Cerebellar nuclear complex (tissue), 1 donor: ENCODE data around the gene HEATR5A.
"Not testable (repeated sequence)": the region's sequence is repeated elsewhere in the genome, so short reads cannot be mapped to it uniquely, and the experiment has no call there.

Experiments used
- DNase-seq, 2 experiments: peaks; one replicate each; lab custom pipeline; 2025; lab: John Stamatoyannopoulos, UW

HEATR5A gene

GRCh38 chr14:31280871-31281220, 139.5 kb downstream of the HEATR5A start:
- no peak for DNase-seq

- DNase-seq = no peak
Measured at GRCh38 chr14:31280132-31280870, 140.0 kb downstream of the HEATR5A start.

- no peak for DNase-seq
Measured at GRCh38 chr14:31278883-31279282, 141.5 kb downstream of the HEATR5A start.

DNA sequence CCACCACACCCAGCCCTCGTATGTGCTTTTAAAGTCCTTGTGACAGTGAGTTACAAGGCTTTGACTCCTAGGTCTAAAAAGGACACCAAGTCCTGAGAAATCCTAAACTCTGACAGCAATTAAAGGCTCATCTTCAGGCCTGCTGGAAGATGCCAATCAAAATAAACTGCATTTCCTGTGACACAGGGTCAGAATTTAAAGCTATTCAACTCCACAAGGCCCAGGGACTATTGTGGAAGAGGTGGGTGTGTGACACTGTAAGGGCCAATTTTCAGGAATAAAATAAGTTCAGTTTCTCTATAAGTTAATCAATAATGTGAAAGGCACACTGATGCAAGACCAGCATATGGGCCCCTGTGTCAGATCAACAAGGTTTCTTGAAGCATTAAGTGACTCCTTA, 143.3 kb downstream of the HEATR5A start:
- no peak for DNase-seq

DNA sequence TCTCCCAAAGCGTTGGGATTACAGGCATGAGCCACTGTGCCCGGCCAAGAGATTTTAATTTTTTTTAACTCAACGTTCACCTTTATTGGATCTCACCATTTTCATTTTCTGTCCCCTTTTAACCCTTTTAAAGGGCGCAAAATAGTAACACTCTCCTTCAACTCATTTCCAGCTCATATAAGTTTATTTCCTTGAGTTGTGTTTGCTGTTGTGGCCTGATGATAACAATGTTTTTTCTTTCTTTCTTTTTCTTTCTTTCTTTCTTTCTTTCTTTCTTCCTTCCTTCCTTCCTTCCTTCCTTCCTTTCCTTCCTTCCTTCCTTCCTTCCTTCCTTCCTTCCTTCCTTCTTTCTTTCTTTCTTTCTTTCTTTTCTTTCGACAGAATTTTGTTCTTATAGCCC, 143.9 kb downstream of the HEATR5A start:
- DNase-seq = not testable (repeated sequence)

- DNase-seq = no peak
Measured at GRCh38 chr14:31275731-31276130, 144.6 kb downstream of the HEATR5A start.

- DNase-seq = no peak
Measured at GRCh38 chr14:31271648-31272047, 148.7 kb downstream of the HEATR5A start.

DNA sequence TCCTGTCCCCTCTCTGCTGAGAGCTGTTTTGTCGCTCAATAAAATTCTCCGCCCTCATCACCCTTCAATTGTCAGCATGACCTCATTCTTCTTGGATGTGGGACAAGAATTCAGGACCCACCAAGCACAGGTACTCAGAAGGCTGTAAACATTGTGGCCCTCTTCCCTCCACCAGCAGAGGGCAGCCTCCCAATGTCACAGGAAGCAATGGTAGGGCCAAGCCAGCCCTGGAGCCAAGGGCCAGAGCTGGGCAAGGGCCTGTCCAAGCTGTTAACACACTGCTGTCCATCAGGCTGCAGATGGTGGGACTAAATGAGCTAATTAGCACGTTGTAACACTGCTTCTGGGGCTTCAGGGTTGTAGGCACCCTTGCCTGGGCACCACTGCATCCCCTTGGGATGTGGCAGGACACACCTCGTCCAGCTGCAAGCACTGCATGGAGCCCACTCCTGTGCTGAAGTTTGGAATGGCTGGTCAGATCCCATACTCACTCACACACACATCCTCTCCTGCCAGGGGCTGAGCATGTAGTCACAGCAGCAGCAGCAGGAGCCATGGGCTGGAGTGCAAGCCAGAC, 150.1 kb downstream of the HEATR5A start:
- DNase-seq = no peak

GRCh38 chr14:31269634-31270195, 150.6 kb downstream of the HEATR5A start:
- DNase-seq = no peak

DNA sequence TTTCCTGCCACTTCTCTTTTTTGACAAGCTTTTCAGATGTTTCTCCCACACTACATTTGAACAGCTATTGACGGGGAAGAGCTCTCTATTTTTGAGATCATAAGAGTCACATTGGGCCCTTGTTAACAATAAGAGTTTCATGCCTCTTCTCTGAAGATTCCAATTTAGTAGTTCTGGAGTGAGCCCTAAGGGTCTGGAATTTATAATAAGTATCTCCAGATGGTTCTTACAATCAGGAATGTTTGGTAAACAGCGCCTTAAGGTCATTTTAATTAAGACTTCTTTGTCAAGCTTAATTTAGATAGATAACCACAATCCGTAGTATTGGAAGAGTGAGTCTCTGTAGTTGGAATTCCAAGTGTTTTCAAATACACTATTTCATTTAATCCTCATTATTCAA, 152.1 kb downstream of the HEATR5A start:
- DNase-seq = no peak

GRCh38 chr14:31266437-31267331, 153.7 kb downstream of the HEATR5A start:
- no peak for DNase-seq

DNA sequence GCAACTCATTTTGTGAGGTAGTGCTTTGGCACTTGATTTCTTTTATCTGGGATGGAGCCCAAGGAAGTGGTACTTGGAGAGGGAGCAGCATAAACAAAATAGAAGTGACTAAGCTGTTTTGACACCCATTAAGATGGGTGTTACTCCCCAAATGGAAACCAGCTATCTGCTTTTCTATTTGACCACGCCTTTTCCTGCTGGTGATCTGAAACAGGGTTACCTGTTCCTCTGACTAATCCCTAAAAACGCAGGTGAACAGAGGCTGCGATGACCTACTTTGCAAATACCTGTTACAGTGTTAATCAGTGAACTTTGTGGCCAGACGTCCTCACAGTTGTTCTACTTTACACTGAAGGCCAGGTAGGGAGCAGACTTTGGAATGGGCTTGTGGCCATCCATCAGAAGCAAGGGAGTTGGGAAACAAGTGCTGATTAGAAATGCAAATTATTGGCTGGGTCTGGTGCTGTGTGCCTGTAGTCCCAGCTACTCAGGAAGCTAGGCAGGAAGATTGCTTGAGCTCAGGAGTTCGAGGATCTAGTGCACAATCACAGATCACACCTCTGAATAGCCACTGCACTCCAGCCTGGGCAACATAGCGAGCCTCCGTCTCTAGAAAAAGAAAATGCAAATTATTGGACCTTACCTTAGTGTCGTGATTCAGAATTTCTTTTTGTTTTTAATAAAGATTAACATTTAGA, 154.5 kb downstream of the HEATR5A start:
- no peak for DNase-seq

GRCh38 chr14:31263485-31264133, 156.7 kb downstream of the HEATR5A start:
- DNase-seq = no peak

DNA sequence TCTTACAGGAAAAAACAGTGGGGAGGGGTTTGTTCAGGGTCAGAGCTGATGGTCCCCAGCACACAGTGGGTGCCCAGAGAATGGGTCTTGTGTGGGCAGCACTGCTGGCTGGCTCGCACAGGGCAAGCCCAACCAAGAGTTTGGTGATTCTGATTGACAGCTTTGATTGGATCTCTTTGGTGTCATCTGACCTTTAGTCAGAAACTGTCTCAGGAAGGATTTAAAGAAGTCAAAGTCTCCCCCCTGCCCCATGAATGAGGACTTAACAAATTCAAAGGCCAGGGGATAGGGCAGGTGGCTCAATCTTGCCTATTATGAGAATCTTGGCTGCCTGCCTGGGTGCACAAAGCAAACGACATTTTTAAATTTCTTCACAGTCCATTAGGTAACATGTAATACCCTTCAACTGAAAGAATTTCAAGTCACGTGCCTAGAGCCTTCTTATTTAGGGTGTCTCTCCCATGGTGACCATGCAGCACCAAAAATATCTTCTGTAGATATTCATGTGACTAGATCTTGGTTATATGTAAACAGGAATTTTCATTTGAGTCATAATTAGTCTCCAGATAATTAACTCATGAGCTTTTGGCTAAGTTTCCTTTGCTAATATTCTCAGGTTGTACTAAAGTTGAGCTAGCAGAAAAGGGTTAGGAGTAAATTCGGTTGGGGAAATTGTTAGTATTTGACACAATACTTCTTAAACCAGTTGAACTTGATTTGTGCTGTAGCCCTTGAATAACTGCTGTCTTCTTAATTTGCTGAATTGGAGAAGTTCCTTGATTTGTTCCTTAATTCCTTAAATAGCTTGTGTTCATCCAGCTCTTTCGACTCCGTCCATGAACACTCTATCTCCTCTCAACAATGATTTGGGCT, 158.3 kb downstream of the HEATR5A start:
- DNase-seq = no peak

DNA sequence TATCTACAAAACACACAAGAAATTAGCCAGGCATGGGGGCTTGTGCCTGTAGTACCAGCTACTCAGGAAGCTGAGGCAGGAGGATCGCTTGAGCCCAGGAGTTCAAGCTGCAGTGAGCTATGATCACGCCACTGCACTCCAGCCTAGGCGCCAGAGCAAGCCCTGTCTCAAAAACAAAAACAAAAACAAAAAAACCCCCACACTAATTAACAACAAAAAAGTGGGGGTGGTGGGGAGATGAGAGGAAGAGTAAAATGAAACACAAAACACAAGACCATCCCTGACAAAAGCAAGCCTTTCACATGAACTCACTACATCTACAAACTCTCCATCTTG, 158.9 kb downstream of the HEATR5A start:
- no peak for DNase-seq

GRCh38 chr14:31259040-31259435, 161.3 kb downstream of the HEATR5A start:
- DNase-seq = not testable (repeated sequence)

DNA sequence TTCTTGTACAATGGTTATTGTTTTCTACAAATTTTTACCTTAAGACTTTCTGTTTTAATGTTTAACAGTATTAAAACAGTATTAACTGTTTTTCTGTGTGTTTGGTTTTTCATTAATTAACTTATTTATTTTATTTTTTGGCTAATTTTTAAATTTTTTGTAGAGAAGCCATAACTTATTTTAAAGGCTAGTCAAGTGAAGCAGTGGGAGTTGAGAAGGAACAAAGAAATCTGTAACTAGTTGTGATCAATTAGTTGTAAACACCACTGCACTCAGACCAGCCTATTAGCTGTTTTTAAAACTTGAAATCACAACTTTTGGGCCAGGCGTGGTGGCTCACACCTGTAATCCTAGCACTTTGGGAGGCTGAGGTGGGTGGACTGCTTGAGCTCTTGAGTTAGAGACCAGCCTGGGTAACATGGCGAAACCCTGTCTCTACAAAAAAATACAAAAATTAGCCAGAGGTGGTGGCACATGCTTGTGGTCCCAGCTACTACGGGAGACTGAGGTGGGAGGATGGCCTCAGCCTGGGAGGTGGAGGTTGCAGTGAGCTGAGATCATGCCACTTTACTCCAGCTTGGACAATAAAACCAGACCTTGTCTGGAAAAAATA, 161.8 kb downstream of the HEATR5A start:
- DNase-seq = no peak

DNA sequence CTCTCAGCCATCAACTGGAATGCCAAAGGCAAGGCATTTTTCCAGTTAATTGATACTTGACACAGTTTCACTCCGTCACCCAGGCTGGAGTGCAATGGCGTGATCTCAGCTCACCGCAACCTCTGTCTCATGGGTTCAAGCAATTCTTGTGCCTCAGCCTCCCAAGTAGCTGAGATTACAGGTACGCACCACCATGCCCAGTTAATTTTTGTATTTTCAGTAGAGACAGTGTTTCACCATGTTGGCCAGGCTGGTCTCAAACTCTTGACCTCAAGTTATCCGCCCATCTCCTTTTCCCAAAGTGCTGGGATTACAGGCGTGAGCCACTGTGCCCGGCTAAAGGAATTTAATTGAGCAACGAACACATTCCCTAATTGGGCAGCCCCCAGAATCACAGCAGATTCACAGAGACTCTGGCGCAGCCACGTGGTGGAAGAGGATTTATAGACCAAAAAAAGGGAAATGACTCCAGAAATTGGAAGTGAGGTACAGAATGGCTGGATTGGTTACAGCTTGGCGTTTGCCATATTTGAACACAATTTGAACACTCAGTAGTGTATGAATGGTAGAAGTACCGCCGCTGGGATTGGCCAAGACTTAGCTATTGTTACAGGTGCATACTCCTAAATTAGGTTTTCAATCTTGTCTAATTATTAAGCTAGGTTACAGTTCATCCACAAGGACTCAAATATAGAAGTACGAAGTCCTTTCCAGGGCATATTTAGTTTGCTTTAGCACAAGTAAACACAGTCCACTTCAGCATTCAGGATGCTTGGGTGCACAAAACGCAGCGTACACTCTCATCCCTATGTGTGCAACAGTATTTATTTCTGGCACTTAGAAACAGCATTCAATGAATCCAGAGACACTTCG, 162.6 kb downstream of the HEATR5A start:
- DNase-seq = not testable (repeated sequence)

DNA sequence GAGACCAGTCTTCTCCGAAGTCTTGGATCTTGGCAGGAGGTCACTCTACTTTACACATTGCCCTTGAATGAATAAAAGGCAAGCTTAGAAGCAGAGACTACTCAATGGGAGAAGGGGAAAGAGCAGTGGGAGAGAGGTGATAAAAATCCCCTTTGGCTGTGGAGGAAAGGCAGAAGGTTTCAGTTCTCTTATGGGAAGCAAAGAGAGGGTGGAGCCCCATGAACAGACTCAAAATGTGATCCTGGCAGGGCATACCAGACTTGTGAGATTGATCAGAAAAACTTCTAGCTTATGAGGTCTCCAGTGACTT, 163.2 kb downstream of the HEATR5A start:
- no peak for DNase-seq
